Stimulated activated CD8-positive, alpha-beta memory T cell treated with anti-CD3 and anti-CD28 coated beads, Interleukin-12 subunit alpha, Interleukin-12 subunit beta, amount 100 ng/mL, for 24 hours (primary cell): ENCODE results near the gene NT5C3A.
A peak's percentile ranks its signal among the peaks of the same experiment; 100 is the strongest.
"Not testable (repeated sequence)": the region's sequence is repeated elsewhere in the genome, so short reads cannot be mapped to it uniquely, and the experiment has no call there.

Experiments
- DNase-seq: peaks from one replicate; pipeline ENCODE4 v3.0.0-alpha.2; 2020; ENCODE audit errors: extremely low read depth

Gene NT5C3A

GRCh38 chr7:33041631-33042428, 20.7 kb downstream of the NT5C3A start:
- DNase-seq: no peak

- DNase-seq: peak; percentile 12
Observed at GRCh38 chr7:33040803-33041516, 21.6 kb downstream of the NT5C3A start.

GRCh38 chr7:33039903-33040292, 22.7 kb downstream of the NT5C3A start:
- DNase-seq: no peak

GRCh38 chr7:33039257-33039902, 23.2 kb downstream of the NT5C3A start:
- no peak for DNase-seq

- DNase-seq: no peak
Observed at GRCh38 chr7:33038639-33039038, 23.9 kb downstream of the NT5C3A start.

GRCh38 chr7:33035776-33036175, 26.8 kb downstream of the NT5C3A start:
- no peak for DNase-seq

- DNase-seq: no peak
Observed at GRCh38 chr7:33024189-33024757, 38.3 kb downstream of the NT5C3A start.

GRCh38 chr7:33012364-33012763, 50.2 kb downstream of the NT5C3A start:
- no peak for DNase-seq

- no peak for DNase-seq
Observed at GRCh38 chr7:33009734-33010133, 52.8 kb downstream of the NT5C3A start.

- DNase-seq: not testable (repeated sequence)
Observed at GRCh38 chr7:33005690-33006089, 56.9 kb downstream of the NT5C3A start.

- not testable (repeated sequence) for DNase-seq
Observed at GRCh38 chr7:33005193-33005592, 57.4 kb downstream of the NT5C3A start.

- DNase-seq: not testable (repeated sequence)
Observed at GRCh38 chr7:33004104-33004616, 58.4 kb downstream of the NT5C3A start.

GRCh38 chr7:33003111-33003510, 59.5 kb downstream of the NT5C3A start:
- DNase-seq: not testable (repeated sequence)

- DNase-seq: not testable (repeated sequence)
Observed at GRCh38 chr7:32999380-32999779, 63.2 kb downstream of the NT5C3A start.

GRCh38 chr7:32998361-32999171, 64.0 kb downstream of the NT5C3A start:
- DNase-seq: not testable (repeated sequence)

- not testable (repeated sequence) for DNase-seq
Observed at GRCh38 chr7:32997956-32998355, 64.6 kb downstream of the NT5C3A start.

- DNase-seq: not testable (repeated sequence)
Observed at GRCh38 chr7:32992750-32993149, 69.8 kb downstream of the NT5C3A start.

- DNase-seq: not testable (repeated sequence)
Observed at GRCh38 chr7:32991975-32992700, 70.4 kb downstream of the NT5C3A start.

- not testable (repeated sequence) for DNase-seq
Observed at GRCh38 chr7:32991068-32991585, 71.4 kb downstream of the NT5C3A start.

- not testable (repeated sequence) for DNase-seq
Observed at GRCh38 chr7:32988148-32988547, 74.4 kb downstream of the NT5C3A start.
